ENCODE data around the gene OPTC. TPM values are rescaled to one million over a fixed set of nuclear protein-coding genes. Genes with fewer than 3 reads are reported as not detected.
A peak's percentile ranks its signal among the peaks of the same experiment; 100 is the strongest.

OPTC gene
- total and polyA plus RNA-seq, 9 of the 15 experiments (the other 6 are each of a cell fraction or from before 2014, with no cell fraction given), result not detected

DNA sequence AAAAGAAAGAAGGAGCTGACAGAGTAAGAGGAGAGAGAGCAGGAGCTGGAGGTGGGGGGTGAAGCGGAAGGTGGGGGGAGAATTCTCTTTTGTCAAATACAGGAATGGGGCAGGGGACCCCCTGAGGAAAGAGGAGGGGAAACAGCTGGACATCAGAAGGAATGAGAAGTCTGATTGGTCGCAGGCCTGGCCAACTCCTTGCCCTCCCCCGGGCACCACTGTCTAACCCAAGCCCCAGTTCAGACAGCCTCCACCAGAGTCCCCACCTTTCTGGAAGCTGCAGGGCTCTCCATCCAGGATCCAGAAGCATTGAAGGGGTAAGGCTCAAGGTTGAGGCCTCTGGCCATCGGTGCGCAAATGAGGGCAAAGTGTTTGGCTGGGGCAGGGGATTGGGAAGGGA lies at the start of gene OPTC (continued):
- no peak for TF ChIP-seq MAZ (CRISPR knock-in tag; conservative IDR thresholded peaks at IDR 0.05 in 1 of 2, IDR thresholded peaks at IDR 0.05 in 1 of 2)

DNA sequence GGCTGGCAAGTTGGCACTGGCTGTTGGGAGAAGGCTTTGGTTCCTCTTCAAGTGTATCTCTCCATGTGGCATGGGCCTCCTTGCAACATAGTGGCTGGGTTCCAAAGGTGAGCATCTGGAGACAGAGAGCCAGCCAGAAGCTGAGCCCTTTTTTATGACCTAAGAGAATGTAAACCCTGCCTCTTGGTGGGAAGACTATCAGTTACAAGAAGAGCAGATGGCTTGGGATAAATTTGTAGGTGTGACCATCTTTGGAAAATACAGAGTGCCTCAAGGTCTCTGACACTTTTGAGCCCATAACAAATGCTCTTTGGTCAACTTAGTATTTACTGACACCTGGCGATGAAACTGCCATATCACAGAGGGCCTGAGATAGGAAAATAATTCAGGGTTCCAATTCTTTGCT lies 49.8 kb upstream of the OPTC start:
- in situ Hi-C loops (cut with MboI), result loop anchor here (5.0 kb wide), 1 partner anchor 102 kb away; no protein-coding TSS in a partner anchor
- Histone ChIP-seq H3K27me3 (ENCODE audit: control insufficient read depth in 2 of 2, insufficient read depth in 2 of 2, low read length in 2 of 2) (peaks cover 18 to 44% of the 10 kb centered on the region in 2 experiments; a peak in 4 of 5 replicates), H3K36me3 (ENCODE audit: control insufficient read depth, insufficient read depth, low read length) (no peaks in the 10 kb centered on the region), H3K9me1 (ENCODE audit: control insufficient read depth, insufficient read depth, low read length) (no peaks in the 10 kb centered on the region), H2AFZ (ENCODE audit: low read depth, low read length) (no peak overlapping the region), H3K9me3 (replicated peaks; ENCODE audit: control insufficient read depth, insufficient read depth, low read depth, low read length) (no peaks in the 10 kb centered on the region; the same call in 1 of the 2 replicates), H3K4me1 (replicated peaks in 1 of 2; ENCODE audit: control insufficient read depth in 2 of 2, insufficient read depth in 2 of 2, low read length in 2 of 2) (no peaks in the 10 kb centered on the region), H3K79me2 (ENCODE audit: control insufficient read depth, insufficient read depth, low read length) (no peaks in the 10 kb centered on the region), H3K27ac (ENCODE audit: extremely low read depth, low read depth, low read length) (no peak overlapping the region), H3K4me2 (ENCODE audit: insufficient read depth, low read length) (no peak overlapping the region), H3K4me3 (no peak overlapping the region), H3K9ac (ENCODE audit: insufficient read depth in 1 of 2, low read depth in 2 of 2, low read length in 2 of 2) (no peak overlapping the region), H4K20me1 (replicated peaks; ENCODE audit: control insufficient read depth, insufficient read depth, low read length) (no peaks in the 10 kb centered on the region)
- ChIA-PET CTCF (ENCODE audit: low intra/inter-chr PET ratio) (interaction anchor here (1.2 to 1.5 kb wide), 2 partner anchors 104 to 177 kb away, joined by 4 to 8 read pairs; no protein-coding TSS in a partner anchor), POLR2A (no interaction called here)
- BruUV-seq (replicated peaks), result no TSS peak
- ATAC-seq, result peak; percentile 45; the same call in 1 of the 3 replicates
- TF ChIP-seq, protein P1, sequence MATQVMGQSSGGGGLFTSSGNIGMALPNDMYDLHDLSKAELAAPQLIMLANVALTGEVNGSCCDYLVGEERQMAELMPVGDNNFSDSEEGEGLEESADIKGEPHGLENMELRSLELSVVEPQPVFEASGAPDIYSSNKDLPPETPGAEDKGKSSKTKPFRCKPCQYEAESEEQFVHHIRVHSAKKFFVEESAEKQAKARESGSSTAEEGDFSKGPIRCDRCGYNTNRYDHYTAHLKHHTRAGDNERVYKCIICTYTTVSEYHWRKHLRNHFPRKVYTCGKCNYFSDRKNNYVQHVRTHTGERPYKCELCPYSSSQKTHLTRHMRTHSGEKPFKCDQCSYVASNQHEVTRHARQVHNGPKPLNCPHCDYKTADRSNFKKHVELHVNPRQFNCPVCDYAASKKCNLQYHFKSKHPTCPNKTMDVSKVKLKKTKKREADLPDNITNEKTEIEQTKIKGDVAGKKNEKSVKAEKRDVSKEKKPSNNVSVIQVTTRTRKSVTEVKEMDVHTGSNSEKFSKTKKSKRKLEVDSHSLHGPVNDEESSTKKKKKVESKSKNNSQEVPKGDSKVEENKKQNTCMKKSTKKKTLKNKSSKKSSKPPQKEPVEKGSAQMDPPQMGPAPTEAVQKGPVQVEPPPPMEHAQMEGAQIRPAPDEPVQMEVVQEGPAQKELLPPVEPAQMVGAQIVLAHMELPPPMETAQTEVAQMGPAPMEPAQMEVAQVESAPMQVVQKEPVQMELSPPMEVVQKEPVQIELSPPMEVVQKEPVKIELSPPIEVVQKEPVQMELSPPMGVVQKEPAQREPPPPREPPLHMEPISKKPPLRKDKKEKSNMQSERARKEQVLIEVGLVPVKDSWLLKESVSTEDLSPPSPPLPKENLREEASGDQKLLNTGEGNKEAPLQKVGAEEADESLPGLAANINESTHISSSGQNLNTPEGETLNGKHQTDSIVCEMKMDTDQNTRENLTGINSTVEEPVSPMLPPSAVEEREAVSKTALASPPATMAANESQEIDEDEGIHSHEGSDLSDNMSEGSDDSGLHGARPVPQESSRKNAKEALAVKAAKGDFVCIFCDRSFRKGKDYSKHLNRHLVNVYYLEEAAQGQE (IDR thresholded peaks at IDR 0.05; ENCODE audit: borderline replicate concordance), result peak; percentile 45; the same call in 1 of the 2 replicates
- TF ChIP-seq, protein P1 (CRISPR knock-in tag; IDR thresholded peaks at IDR 0.05; ENCODE audit: low read depth), result no peak
- TF ChIP-seq NUFIP1 (IDR thresholded peaks at IDR 0.05; ENCODE audit: partially characterized antibody), result no peak
- peak in 1 of 2 experiments; percentile 68; a peak in 2 of 4 replicates for TF ChIP-seq RAD21 (CRISPR knock-in tag; conservative IDR thresholded peaks at IDR 0.05 in 1 of 2, IDR thresholded peaks at IDR 0.05 in 1 of 2)
- TF ChIP-seq, protein P2, sequence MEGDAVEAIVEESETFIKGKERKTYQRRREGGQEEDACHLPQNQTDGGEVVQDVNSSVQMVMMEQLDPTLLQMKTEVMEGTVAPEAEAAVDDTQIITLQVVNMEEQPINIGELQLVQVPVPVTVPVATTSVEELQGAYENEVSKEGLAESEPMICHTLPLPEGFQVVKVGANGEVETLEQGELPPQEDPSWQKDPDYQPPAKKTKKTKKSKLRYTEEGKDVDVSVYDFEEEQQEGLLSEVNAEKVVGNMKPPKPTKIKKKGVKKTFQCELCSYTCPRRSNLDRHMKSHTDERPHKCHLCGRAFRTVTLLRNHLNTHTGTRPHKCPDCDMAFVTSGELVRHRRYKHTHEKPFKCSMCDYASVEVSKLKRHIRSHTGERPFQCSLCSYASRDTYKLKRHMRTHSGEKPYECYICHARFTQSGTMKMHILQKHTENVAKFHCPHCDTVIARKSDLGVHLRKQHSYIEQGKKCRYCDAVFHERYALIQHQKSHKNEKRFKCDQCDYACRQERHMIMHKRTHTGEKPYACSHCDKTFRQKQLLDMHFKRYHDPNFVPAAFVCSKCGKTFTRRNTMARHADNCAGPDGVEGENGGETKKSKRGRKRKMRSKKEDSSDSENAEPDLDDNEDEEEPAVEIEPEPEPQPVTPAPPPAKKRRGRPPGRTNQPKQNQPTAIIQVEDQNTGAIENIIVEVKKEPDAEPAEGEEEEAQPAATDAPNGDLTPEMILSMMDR (IDR thresholded peaks at IDR 0.05 in 2 of 3, conservative IDR thresholded peaks at IDR 0.05 in 1 of 3; ENCODE audit: insufficient read depth in 2 of 3, low read depth in 1 of 3, low read length in 3 of 3), result peak; percentile 37 to 56 (median 37); a peak in 5 of 6 replicates
- no peak for TF ChIP-seq TAL1 (IDR thresholded peaks at IDR 0.05)
- WGBS (ENCODE audit: insufficient coverage, low coverage, missing lambda C conversion rate), result 0% methylated on average over 1 of the region's 1 CpG
- no peak for FAIRE-seq
- intact Hi-C loops (cut with micrococcal nuclease), result loop anchor here (1.0 to 5.0 kb wide), 2 partner anchors 104 to 177 kb away; no protein-coding TSS in a partner anchor
- no peak for DNase-seq (ENCODE audit: extremely low read depth in 1 of 4, low spot score in 3 of 4)

All from K562 (cell line).